Measurements from ENCODE around the gene FILIP1L. TPM values are rescaled to one million over a fixed set of nuclear protein-coding genes. Genes with fewer than 3 reads are reported as not detected.

FILIP1L gene
- total and polyA plus RNA-seq, 2 of the 13 experiments (the other 11 are each of a cell fraction or from before 2014, with no cell fraction given): 8.1 to 187 TPM

DNA sequence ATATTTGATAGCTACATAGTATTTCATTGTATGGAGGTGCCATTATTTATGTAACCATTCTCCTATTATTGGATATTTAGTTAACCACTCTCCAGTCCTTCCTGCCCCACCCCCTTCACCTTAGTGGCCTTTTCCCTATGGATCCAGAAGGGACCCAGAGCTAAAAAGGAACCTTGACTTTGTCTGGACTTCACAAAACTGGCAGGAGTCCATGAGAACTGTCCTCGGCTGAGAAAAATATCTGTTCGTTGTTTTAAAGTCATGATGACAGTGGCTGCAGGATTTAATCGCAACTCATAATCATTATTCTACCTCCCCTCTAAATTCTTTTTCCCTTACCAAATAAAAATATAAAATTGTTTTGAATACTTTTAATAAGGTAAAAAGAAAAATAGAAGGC, 166.9 kb downstream of the FILIP1L start (continued):
- TF ChIP-seq ZNF598 (CRISPR knock-in tag; IDR thresholded peaks at IDR 0.05; ENCODE audit: borderline replicate concordance) (no peak), RNF2 (conservative IDR thresholded peaks at IDR 0.05; ENCODE audit: low read depth) (no peak), ZNF296 (CRISPR knock-in tag; conservative IDR thresholded peaks at IDR 0.05) (no peak)

DNA sequence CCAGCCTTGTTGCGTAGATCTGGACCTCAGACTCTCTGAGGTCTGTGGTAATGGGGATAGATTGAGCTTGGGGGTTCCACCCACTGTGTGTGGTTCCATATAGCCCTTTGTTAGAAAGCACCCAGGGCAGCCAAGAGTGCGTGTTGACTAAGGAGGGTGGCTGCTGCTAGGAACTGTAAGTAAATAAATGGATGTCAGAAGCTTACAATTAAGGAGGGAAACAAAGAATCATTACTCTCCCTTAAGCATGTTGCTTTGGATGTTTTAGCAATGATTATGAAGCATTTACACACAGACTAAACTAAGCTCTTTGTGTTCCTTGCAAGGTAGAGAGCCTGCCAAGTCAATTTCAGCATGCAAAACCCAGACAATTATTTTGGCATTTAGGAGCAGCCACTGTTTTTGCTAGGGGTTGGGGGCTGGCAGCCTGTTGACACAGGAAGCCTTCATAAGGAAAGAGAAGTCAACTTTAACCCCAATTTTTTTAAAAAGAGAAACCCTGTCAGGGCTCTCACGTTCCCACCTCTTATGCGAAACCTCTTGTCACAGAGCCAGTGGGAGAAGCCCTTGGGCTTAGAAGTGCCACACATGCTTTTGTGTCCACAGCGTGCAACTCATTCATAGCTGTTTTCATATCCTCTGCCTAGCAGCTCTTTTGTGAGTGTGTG, 168.8 kb downstream of the FILIP1L start:
- Histone ChIP-seq H2AFZ (ENCODE audit: low read length) (no peak overlapping the region), H3K4me2 (ENCODE audit: low read depth, low read length) (no peak overlapping the region), H3K79me2 (ENCODE audit: insufficient read depth, low read length) (no peaks in the 10 kb centered on the region), H3K36me3 (replicated peaks in 1 of 2; ENCODE audit: control insufficient read depth in 1 of 2, insufficient read depth in 2 of 2, low read length in 2 of 2) (no peaks in the 10 kb centered on the region), H3K4me3 (replicated peaks in 1 of 3; ENCODE audit: insufficient read depth in 1 of 3, low read depth in 2 of 3, low read length in 3 of 3) (no peak overlapping the region), H3K4me1 (ENCODE audit: insufficient read depth, low read length) (peaks cover 54% of the 10 kb centered on the region), H3K9ac (ENCODE audit: insufficient read depth, low read depth, low read length) (no peak overlapping the region), H4K20me1 (ENCODE audit: insufficient read depth, low read length) (no peaks in the 10 kb centered on the region), H3K27me3 (ENCODE audit: control insufficient read depth in 1 of 2, insufficient read depth in 2 of 2, low read length in 2 of 2) (no peaks in the 10 kb centered on the region), H3K9me3 (ENCODE audit: low read length) (no peaks in the 10 kb centered on the region), H3K27ac (ENCODE audit: extremely low read length, insufficient read depth, low read length) (no peak overlapping the region)
- intact Hi-C loops (cut with micrococcal nuclease; ENCODE audit: unreplicated experiment): loop anchor here (10.0 kb wide), 1 partner anchor 309 kb away; no protein-coding TSS in a partner anchor
- ChIA-PET POLR2A (interaction anchor here (0.7 to 1.0 kb wide), 2 partner anchors 70 to 103 kb away, joined by 3 read pairs; no protein-coding TSS in a partner anchor), CTCF (ENCODE audit: low intra/inter-chr PET ratio, low total read pairs) (no interaction called here)
- WGBS (ENCODE audit: low lambda C conversion rate): 79% methylated on average over 5 of the region's 5 CpGs
- in situ Hi-C loops (cut with HindIII; ENCODE audit: extremely low pct_ligation_motif_present, low pct_unique_long_range_greater_than_20kb): no loop called here
- DNase-seq (ENCODE audit: low spot score) (no peak), ATAC-seq (peak; percentile 43), FAIRE-seq (no peak)
- no peak for TF ChIP-seq ZNF773 (CRISPR knock-in tag; IDR thresholded peaks at IDR 0.05; ENCODE audit: borderline replicate concordance)
- no peak for TF ChIP-seq ZNF781 (CRISPR knock-in tag; IDR thresholded peaks at IDR 0.05; ENCODE audit: borderline replicate concordance, not compliant biosample characterization)
- TF ChIP-seq BCL6 (CRISPR knock-in tag; IDR thresholded peaks at IDR 0.05): peak; percentile 74
- TF ChIP-seq HNF4A (CRISPR knock-in tag; IDR thresholded peaks at IDR 0.05): 0 out of 2 replicates have a peak, but pooled peaks have one; percentile 27
- peak; percentile 65 for TF ChIP-seq ZNF629 (CRISPR knock-in tag; conservative IDR thresholded peaks at IDR 0.05)
- BruUV-seq (replicated peaks): no TSS peak

Measured in HepG2 (cell line).